ENCODE results near the gene RAB5B. TPM values are rescaled to one million over a fixed set of nuclear protein-coding genes. Genes with fewer than 3 reads are reported as not detected.
"Not testable (repeated sequence)": the region's sequence is repeated elsewhere in the genome, so short reads cannot be mapped to it uniquely, and the experiment has no call there.

RAB5B gene
- total and polyA plus RNA-seq, 3 donors from 2014 or later: 139 to 198 (median 144) TPM

GRCh38 chr12:55983232-55983842, 9.5 kb downstream of the RAB5B start:
- H3K4me3 ChIP-seq: no peak overlapping the region
- H3K4me1 ChIP-seq: peaks cover 5% of the 10 kb centered on the region
- 51 to 60% methylated on average over 4 of the region's 4 CpGs for WGBS, 2 donors
- H3K27me3 ChIP-seq: no peaks in the 10 kb centered on the region
- no peaks in the 10 kb centered on the region for H3K36me3 ChIP-seq (ENCODE audit: low read depth, missing control alignments)
- H3K9me3 ChIP-seq: no peaks in the 10 kb centered on the region
- DNase-seq: no peak
- H3K27ac ChIP-seq: no peak overlapping the region
- intact Hi-C loops (cut with DNase I; ENCODE audit: low total_unique reads): no loop called here
- TF ChIP-seq POLR2A (IDR thresholded peaks at IDR 0.05) (no peak), CTCF (IDR thresholded peaks at IDR 0.05) (no peak)

GRCh38 chr12:55984861-55985260, 11.0 kb downstream of the RAB5B start:
- intact Hi-C loops (cut with DNase I; ENCODE audit: low total_unique reads): no loop called here

GRCh38 chr12:55985341-55985740, 11.5 kb downstream of the RAB5B start:
- TF ChIP-seq CTCF (IDR thresholded peaks at IDR 0.05) (no peak), POLR2A (IDR thresholded peaks at IDR 0.05) (no peak)
- Histone ChIP-seq H3K4me3 (no peak overlapping the region), H3K4me1 (peaks cover 5% of the 10 kb centered on the region), H3K9me3 (no peaks in the 10 kb centered on the region), H3K36me3 (ENCODE audit: low read depth, missing control alignments) (no peaks in the 10 kb centered on the region), H3K27me3 (no peaks in the 10 kb centered on the region), H3K27ac (no peak overlapping the region)
- 85 to 89% methylated on average over 4 of the region's 4 CpGs for WGBS, 2 donors
- DNase-seq: no peak
- intact Hi-C loops (cut with DNase I; ENCODE audit: low total_unique reads): no loop called here

More at GRCh38 chr12:55984861-55985260, 11.0 kb downstream of the RAB5B start:
- Histone ChIP-seq H3K36me3 (ENCODE audit: low read depth, missing control alignments) (no peaks in the 10 kb centered on the region), H3K27ac (no peak overlapping the region), H3K27me3 (no peaks in the 10 kb centered on the region), H3K9me3 (no peaks in the 10 kb centered on the region), H3K4me3 (no peak overlapping the region), H3K4me1 (peaks cover 5% of the 10 kb centered on the region)
- no peak for DNase-seq
- WGBS, 2 donors: 77 to 79% methylated on average over 2 of the region's 2 CpGs
- TF ChIP-seq CTCF (IDR thresholded peaks at IDR 0.05): no peak
- TF ChIP-seq POLR2A (IDR thresholded peaks at IDR 0.05): no peak

- H3K4me1 ChIP-seq; H3K4me3 ChIP-seq; intact Hi-C loops (cut with DNase I; ENCODE audit: low total_unique reads); H3K27ac ChIP-seq; H3K9me3 ChIP-seq; H3K27me3 ChIP-seq; H3K36me3 ChIP-seq (ENCODE audit: low read depth, missing control alignments); DNase-seq: not testable (repeated sequence)
- WGBS, 2 donors: 82 to 92% methylated on average over 7 of the region's 7 CpGs
Observed at GRCh38 chr12:55985976-55986375, 12.1 kb downstream of the RAB5B start.

GRCh38 chr12:55991110-55991509, 17.2 kb downstream of the RAB5B start:
- DNase-seq: no peak
- H3K27ac ChIP-seq: no peak overlapping the region
- TF ChIP-seq POLR2A (IDR thresholded peaks at IDR 0.05) (no peak), CTCF (IDR thresholded peaks at IDR 0.05) (no peak)
- H3K9me3 ChIP-seq: no peaks in the 10 kb centered on the region
- 69% methylated on average over 3 of the region's 3 CpGs for WGBS, 2 donors
- H3K4me3 ChIP-seq: no peak overlapping the region
- H3K36me3 ChIP-seq (ENCODE audit: low read depth, missing control alignments): no peaks in the 10 kb centered on the region
- intact Hi-C loops (cut with DNase I; ENCODE audit: low total_unique reads): no loop called here
- H3K27me3 ChIP-seq: no peaks in the 10 kb centered on the region
- peaks cover 2% of the 10 kb centered on the region for H3K4me1 ChIP-seq

Measured in testis (tissue), 3 donors.